ENCODE results near the gene ADGB.
"Not testable (repeated sequence)": the region's sequence is repeated elsewhere in the genome, so short reads cannot be mapped to it uniquely, and the experiment has no call there.

Gene ADGB

DNA sequence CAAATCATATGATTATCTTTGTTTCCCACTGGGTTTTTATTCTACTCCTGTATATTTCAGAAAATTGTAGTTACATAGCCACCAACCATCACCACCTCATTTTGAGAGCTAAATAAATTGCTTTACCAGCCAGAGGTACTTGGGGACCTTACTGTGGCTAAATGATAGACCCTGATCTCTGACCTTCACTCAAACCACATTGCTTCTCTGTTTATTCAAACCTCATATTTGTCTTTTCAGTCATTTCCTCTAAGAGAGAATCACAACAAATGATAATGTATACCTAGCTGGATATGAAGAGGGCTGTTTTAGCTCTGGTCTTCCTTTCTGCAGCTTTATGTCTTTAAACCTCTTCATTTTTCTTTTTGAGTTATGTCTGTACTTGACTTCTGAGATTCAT, 142.8 kb downstream of the ADGB start:
- FAIRE-seq (no peak), DNase-seq (ENCODE audit: insufficient read length, low spot score) (no peak)

- FAIRE-seq (no peak), DNase-seq (ENCODE audit: insufficient read length, low spot score) (no peak)
Observed at GRCh38 chr6:146753306-146753705, 154.5 kb downstream of the ADGB start.

- FAIRE-seq (no peak), DNase-seq (ENCODE audit: insufficient read length, low spot score) (no peak)
Observed at GRCh38 chr6:146767632-146768031, 168.9 kb downstream of the ADGB start.

DNA sequence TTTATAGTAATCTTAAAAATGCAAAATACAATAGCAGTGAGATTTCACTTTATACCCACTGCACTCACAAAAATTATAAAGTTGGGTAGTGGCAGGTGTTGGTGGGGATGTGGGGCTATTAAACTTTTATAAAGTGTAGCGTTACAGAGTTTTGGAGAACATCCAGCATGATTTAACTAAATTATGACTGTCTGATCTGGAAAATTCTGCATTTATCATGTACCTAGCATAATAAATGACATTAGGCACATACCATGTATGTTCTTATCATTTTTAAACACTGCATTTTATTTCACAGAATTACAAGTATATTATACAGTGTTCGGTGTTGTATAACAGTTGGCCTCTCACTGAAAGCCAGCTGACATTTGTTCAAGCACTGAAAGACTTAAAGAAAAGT, 169.9 kb downstream of the ADGB start:
- no peak for DNase-seq (ENCODE audit: insufficient read length, low spot score)
- FAIRE-seq, result no peak

GRCh38 chr6:146770275-146770964, 171.6 kb downstream of the ADGB start:
- DNase-seq (ENCODE audit: insufficient read length, low spot score), result no peak
- no peak for FAIRE-seq

DNA sequence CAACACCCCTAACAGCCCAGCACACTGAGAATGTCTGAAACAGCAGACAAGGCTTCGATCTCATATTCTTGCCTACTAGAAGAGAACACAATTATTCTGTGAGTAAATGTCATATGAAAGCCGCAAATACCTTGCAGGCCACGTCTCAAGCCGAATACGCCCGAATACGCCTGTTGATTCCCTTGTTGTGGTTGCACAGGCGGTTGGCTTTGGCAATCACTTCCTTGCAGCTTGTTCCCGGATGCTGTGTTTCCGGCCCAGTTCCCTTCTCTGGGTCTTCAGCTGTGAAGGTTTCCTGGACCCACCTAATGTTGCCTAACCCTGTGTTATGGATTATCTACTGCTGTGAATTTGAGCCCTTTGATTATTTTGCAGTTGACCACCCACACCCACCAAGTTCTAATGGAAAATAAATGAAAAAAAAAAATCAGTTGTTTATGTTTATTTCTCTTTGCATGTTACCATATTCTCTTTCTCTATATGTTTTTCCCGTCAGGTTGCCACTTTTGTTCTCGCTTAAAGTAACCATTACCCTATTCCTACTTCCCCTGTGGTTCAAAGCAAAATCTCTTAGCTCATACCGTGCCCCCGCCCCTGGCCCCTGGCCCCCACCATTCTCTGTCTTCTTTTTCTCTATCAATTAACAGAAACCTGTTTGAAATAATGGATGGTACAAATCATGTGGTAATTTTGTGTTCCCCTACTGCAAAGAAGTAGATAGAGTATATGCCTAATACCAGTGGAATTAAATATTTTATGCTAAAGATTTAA, 172.4 kb downstream of the ADGB start:
- FAIRE-seq (no peak), DNase-seq (ENCODE audit: insufficient read length, low spot score) (no peak)

- no peak for FAIRE-seq
- DNase-seq (ENCODE audit: insufficient read length, low spot score), result peak; percentile 1
Observed at GRCh38 chr6:146775220-146775619, 176.4 kb downstream of the ADGB start.

- FAIRE-seq (no peak), DNase-seq (ENCODE audit: insufficient read length, low spot score) (no peak)
Observed at GRCh38 chr6:146781836-146782235, 183.1 kb downstream of the ADGB start.

GRCh38 chr6:146785001-146785585, 186.3 kb downstream of the ADGB start:
- DNase-seq (ENCODE audit: insufficient read length, low spot score) (peak; percentile 14), FAIRE-seq (no peak)

GRCh38 chr6:146787876-146788508, 189.2 kb downstream of the ADGB start:
- DNase-seq (ENCODE audit: insufficient read length, low spot score) (no peak), FAIRE-seq (no peak)

DNA sequence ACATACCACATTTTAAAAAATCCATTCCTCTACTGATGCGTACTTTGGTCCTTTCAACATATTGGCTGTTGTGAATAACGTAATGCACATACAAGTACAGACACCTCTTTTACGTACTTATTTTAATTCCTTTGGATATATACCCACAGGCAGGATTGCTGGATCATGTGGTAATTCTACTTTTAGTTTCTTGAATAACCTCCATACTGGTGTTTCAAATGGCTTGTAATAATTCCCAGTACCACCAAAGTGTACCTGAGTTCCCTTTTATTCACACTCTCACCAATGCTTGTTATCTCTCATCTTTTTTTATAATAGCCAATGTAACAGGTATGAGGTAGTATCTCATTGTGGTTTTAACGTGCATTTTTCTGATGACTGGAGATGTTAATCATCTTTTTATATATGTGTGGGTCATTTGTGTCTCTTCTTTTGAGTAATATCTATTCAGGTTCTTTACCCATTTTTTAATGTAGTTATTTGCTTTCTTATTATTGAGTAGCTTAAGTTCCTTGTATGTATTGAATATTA, 191.9 kb downstream of the ADGB start:
- FAIRE-seq (no peak), DNase-seq (ENCODE audit: insufficient read length, low spot score) (no peak)

- no peak for DNase-seq (ENCODE audit: insufficient read length, low spot score)
- no peak for FAIRE-seq
Observed at GRCh38 chr6:146791930-146792329, 193.2 kb downstream of the ADGB start.

- not testable (repeated sequence) for DNase-seq (ENCODE audit: insufficient read length, low spot score); FAIRE-seq
Observed at GRCh38 chr6:146793218-146793617, 194.4 kb downstream of the ADGB start.

GRCh38 chr6:146795479-146796133, 196.8 kb downstream of the ADGB start:
- no peak for DNase-seq (ENCODE audit: insufficient read length, low spot score)
- FAIRE-seq, result no peak

DNA sequence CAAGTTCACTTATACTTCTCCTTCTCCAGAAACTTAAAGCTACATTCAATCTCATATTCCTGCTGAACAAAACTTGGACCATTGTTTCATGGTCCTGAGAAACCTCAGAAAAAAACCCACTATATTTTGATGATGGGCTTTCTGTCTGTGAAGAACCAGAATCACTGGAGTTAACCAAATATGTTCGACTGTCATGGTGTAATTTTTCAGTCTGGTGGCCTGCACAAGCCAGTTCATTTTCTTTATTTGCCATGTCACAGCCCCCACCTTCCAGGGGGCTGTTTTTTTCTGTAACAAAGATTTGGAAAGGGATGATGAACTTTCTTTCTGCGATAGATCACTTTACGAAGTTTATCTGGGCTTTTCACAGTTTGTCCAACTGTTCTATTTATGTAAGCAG, 204.4 kb downstream of the ADGB start:
- not testable (repeated sequence) for DNase-seq (ENCODE audit: insufficient read length, low spot score); FAIRE-seq

GRCh38 chr6:146803601-146804000, 204.8 kb downstream of the ADGB start:
- no peak for FAIRE-seq
- no peak for DNase-seq (ENCODE audit: insufficient read length, low spot score)

- FAIRE-seq, result no peak
- no peak for DNase-seq (ENCODE audit: insufficient read length, low spot score)
Observed at GRCh38 chr6:146805546-146806325, 207.0 kb downstream of the ADGB start.

GRCh38 chr6:146809014-146809413, 210.2 kb downstream of the ADGB start:
- not testable (repeated sequence) for FAIRE-seq; DNase-seq (ENCODE audit: insufficient read length, low spot score)

- DNase-seq (ENCODE audit: insufficient read length, low spot score); FAIRE-seq: not testable (repeated sequence)
Observed at GRCh38 chr6:146812811-146813321, 214.1 kb downstream of the ADGB start.

DNA sequence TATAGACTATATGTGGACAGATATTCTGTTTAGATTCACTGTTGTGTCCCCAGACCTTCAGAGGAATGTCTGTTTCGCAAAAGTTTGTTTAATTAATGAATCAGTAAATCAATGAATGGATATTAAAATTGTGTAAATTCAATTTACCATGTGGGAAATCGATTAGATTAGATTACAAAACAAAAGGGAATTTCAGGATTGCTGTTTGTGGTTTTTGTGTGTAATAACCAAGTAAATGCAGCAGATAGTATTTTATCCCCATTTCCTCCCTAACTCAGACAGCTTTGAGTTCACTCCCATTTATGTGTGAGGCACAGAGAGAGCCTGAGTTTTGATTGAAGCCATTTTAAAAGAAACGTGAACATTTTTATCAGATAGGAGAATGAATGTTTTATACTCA, 214.8 kb downstream of the ADGB start:
- FAIRE-seq, result no peak
- DNase-seq (ENCODE audit: insufficient read length, low spot score), result no peak
